Measurements from ENCODE around the gene METRNL. TPM values are rescaled to one million over a fixed set of nuclear protein-coding genes. Genes with fewer than 3 reads are reported as not detected.

METRNL gene
- total RNA-seq, 1 donor from 2014 or later = 14.7 TPM

- Mint-ChIP-seq H3K27me3 (ENCODE audit: low read depth) (peaks cover 22% of the 10 kb centered on the region), H3K36me3 (ENCODE audit: low read depth) (no peaks in the 10 kb centered on the region), H3K4me1 (peaks cover 7% of the 10 kb centered on the region), H3K4me3 (peak overlapping the region; percentile 89), H3K9me3 (no peaks in the 10 kb centered on the region), H3K27ac (ENCODE audit: unreplicated experiment) (no peak overlapping the region)
- no peak for DNase-seq (ENCODE audit: low read depth, low spot score)
- no peak for TF ChIP-seq CTCF (conservative IDR thresholded peaks at IDR 0.05)
These were observed 4.2 kb downstream of the METRNL start for GRCh38 chr17:83083368-83084201.

- no peak for DNase-seq (ENCODE audit: low read depth, low spot score)
- no peak for TF ChIP-seq CTCF (conservative IDR thresholded peaks at IDR 0.05)
- H3K4me3 Mint-ChIP-seq = peak overlapping the region; percentile 75
These were observed 4.8 kb downstream of the METRNL start for GRCh38 chr17:83084214-83084613.

GRCh38 chr17:83084621-83085056, 5.2 kb downstream of the METRNL start:
- Mint-ChIP-seq H3K9me3 (no peaks in the 10 kb centered on the region), H3K4me3 (peak overlapping the region; percentile 41), H3K27ac (ENCODE audit: unreplicated experiment) (no peak overlapping the region), H3K36me3 (ENCODE audit: low read depth) (no peaks in the 10 kb centered on the region), H3K27me3 (ENCODE audit: low read depth) (peaks cover 20% of the 10 kb centered on the region), H3K4me1 (peaks cover 7% of the 10 kb centered on the region)
- no peak for TF ChIP-seq CTCF (conservative IDR thresholded peaks at IDR 0.05)
- DNase-seq (ENCODE audit: low read depth, low spot score) = no peak

More at GRCh38 chr17:83084214-83084613, 4.8 kb downstream of the METRNL start:
- no peaks in the 10 kb centered on the region for H3K9me3 Mint-ChIP-seq
- H3K27me3 Mint-ChIP-seq (ENCODE audit: low read depth) = peaks cover 20% of the 10 kb centered on the region
- no peak overlapping the region for H3K27ac Mint-ChIP-seq (ENCODE audit: unreplicated experiment)
- no peaks in the 10 kb centered on the region for H3K36me3 Mint-ChIP-seq (ENCODE audit: low read depth)
- H3K4me1 Mint-ChIP-seq = peaks cover 7% of the 10 kb centered on the region

GRCh38 chr17:83085103-83085502, 5.7 kb downstream of the METRNL start:
- Mint-ChIP-seq H3K4me1 (peaks cover 7% of the 10 kb centered on the region), H3K4me3 (peak overlapping the region; percentile 41), H3K9me3 (no peaks in the 10 kb centered on the region), H3K36me3 (ENCODE audit: low read depth) (no peaks in the 10 kb centered on the region), H3K27me3 (ENCODE audit: low read depth) (peaks cover 20% of the 10 kb centered on the region), H3K27ac (ENCODE audit: unreplicated experiment) (no peak overlapping the region)
- TF ChIP-seq CTCF (conservative IDR thresholded peaks at IDR 0.05) = no peak
- no peak for DNase-seq (ENCODE audit: low read depth, low spot score)

- peaks cover 7% of the 10 kb centered on the region for H3K4me1 Mint-ChIP-seq
- no peaks in the 10 kb centered on the region for H3K36me3 Mint-ChIP-seq (ENCODE audit: low read depth)
- H3K27me3 Mint-ChIP-seq (ENCODE audit: low read depth) = peaks cover 20% of the 10 kb centered on the region
- no peak for TF ChIP-seq CTCF (conservative IDR thresholded peaks at IDR 0.05)
- no peaks in the 10 kb centered on the region for H3K9me3 Mint-ChIP-seq
- H3K27ac Mint-ChIP-seq (ENCODE audit: unreplicated experiment) = no peak overlapping the region
- DNase-seq (ENCODE audit: low read depth, low spot score) = no peak
- H3K4me3 Mint-ChIP-seq = no peak overlapping the region
These were observed 6.3 kb downstream of the METRNL start for GRCh38 chr17:83085526-83086198.

Data from neural crest cell (in vitro differentiated cells).